Mesothelial cell of epicardium (in vitro differentiated cells): ENCODE data around the gene SLC22A23. TPM values are rescaled to one million over a fixed set of nuclear protein-coding genes. Genes with fewer than 3 reads are reported as not detected.
A peak's percentile ranks its signal among the peaks of the same experiment; 100 is the strongest.

Experiments used
- DNase-seq, 2 experiments: peaks; one replicate each; pipeline ENCODE4 v3.0.0; 2021; ENCODE audit warnings: low spot score in 2 of 2; ENCODE audit not compliant: unreplicated experiment in 2 of 2
- H3K27ac Mint-ChIP-seq: 2 replicates; pipeline ENCODE4 v1.8.0; 2021; ENCODE audit warnings: mixed read lengths
- H3K27me3 Mint-ChIP-seq: 2 replicates; pipeline ENCODE4 v1.8.0; 2021; ENCODE audit warnings: low read depth, mixed read lengths
- H3K36me3 Mint-ChIP-seq: 2 replicates; pipeline ENCODE4 v1.8.0; 2021; ENCODE audit warnings: mixed read lengths
- H3K4me1 Mint-ChIP-seq: 2 replicates; pipeline ENCODE4 v1.8.0; 2021; ENCODE audit warnings: mixed read lengths
- H3K4me3 Mint-ChIP-seq: 2 replicates; pipeline ENCODE4 v1.8.0; 2021; ENCODE audit warnings: mild to moderate bottlenecking, moderate library complexity, mixed read lengths
- H3K9me3 Mint-ChIP-seq: 2 replicates; pipeline ENCODE4 v1.8.0; 2021; ENCODE audit warnings: mixed read lengths
- CTCF ChIP-seq: fragments of 200-600 bp; sonication (generic); IDR thresholded peaks from one replicate; pipeline ENCODE4 v1.5.0; 2021; ENCODE audit warnings: antibody characterized with exemption; ENCODE audit not compliant: unreplicated experiment
- total RNA-seq: library from RNA; stranded (reverse); gene quantifications from 3 replicates; pipeline ENCODE4 v1.2.1, GENCODE V29; 2021

The SLC22A23 gene
- total RNA-seq, 1 donor from 2014 or later = 25.0 TPM

- Mint-ChIP-seq H3K27ac (no peak overlapping the region), H3K36me3 (peaks cover 4% of the 10 kb centered on the region), H3K4me1 (peaks cover 5% of the 10 kb centered on the region), H3K4me3 (no peak overlapping the region), H3K27me3 (peaks cover 4% of the 10 kb centered on the region), H3K9me3 (no peaks in the 10 kb centered on the region)
- no peak for DNase-seq
- no peak for TF ChIP-seq CTCF
These were observed 216.3 kb downstream of the SLC22A23 start for GRCh38 chr6:3240595-3240994.

- Mint-ChIP-seq H3K36me3 (peaks cover 4% of the 10 kb centered on the region), H3K9me3 (no peaks in the 10 kb centered on the region), H3K27ac (no peak overlapping the region), H3K4me3 (no peak overlapping the region), H3K4me1 (peaks cover 10% of the 10 kb centered on the region), H3K27me3 (peaks cover 4% of the 10 kb centered on the region)
- DNase-seq = no peak
- no peak for TF ChIP-seq CTCF
These were observed 217.6 kb downstream of the SLC22A23 start for GRCh38 chr6:3239110-3239830.

- Mint-ChIP-seq H3K9me3 (no peaks in the 10 kb centered on the region), H3K4me1 (peaks cover 19% of the 10 kb centered on the region), H3K36me3 (no peaks in the 10 kb centered on the region), H3K27me3 (peaks cover 11% of the 10 kb centered on the region), H3K27ac (no peak overlapping the region), H3K4me3 (no peak overlapping the region)
- no peak for TF ChIP-seq CTCF
- peak in 1 of 2 experiments; percentile 11 for DNase-seq
These were observed 218.8 kb downstream of the SLC22A23 start for GRCh38 chr6:3237761-3238662.

- H3K36me3 Mint-ChIP-seq = no peaks in the 10 kb centered on the region
- H3K27me3 Mint-ChIP-seq = peaks cover 20% of the 10 kb centered on the region
- peaks cover 26% of the 10 kb centered on the region for H3K4me1 Mint-ChIP-seq
- H3K27ac Mint-ChIP-seq = no peak overlapping the region
- H3K9me3 Mint-ChIP-seq = no peaks in the 10 kb centered on the region
- TF ChIP-seq CTCF = no peak
- DNase-seq = no peak
- no peak overlapping the region for H3K4me3 Mint-ChIP-seq
These were observed 220.8 kb downstream of the SLC22A23 start for GRCh38 chr6:3236005-3236404.

- Mint-ChIP-seq H3K36me3 (no peaks in the 10 kb centered on the region), H3K9me3 (no peaks in the 10 kb centered on the region), H3K4me3 (no peak overlapping the region), H3K4me1 (peaks cover 30% of the 10 kb centered on the region), H3K27ac (no peak overlapping the region), H3K27me3 (peaks cover 23% of the 10 kb centered on the region)
- no peak for TF ChIP-seq CTCF
- no peak for DNase-seq
These were observed 221.4 kb downstream of the SLC22A23 start for GRCh38 chr6:3235486-3235885.
